HCT116 (cell line): ENCODE results near the gene AHSA1. TPM values are rescaled to one million over a fixed set of nuclear protein-coding genes. Genes with fewer than 3 reads are reported as not detected.

Experiments
- ATAC-seq: fragments of 200-7000 bp; cut with Tn5 transposase; 2 replicates; pipeline ENCODE4 v1.9.1; 2020; ENCODE audit warnings: mild to moderate bottlenecking, moderate library complexity
- Bru-seq: library from RNA; stranded (reverse); fragments of 400-500 nt; gene quantifications from one replicate; lab custom pipeline; 2021; lab: Mats Ljungman, UMichigan
- BruChase-seq, 2 experiments: library from RNA; stranded (reverse); fragments of 400-500 nt; gene quantifications; one replicate each; lab custom pipeline; 2021; lab: Mats Ljungman, UMichigan
- BruUV-seq: library from RNA; stranded (reverse); fragments of 400-500 nt; replicated peaks from 2 replicates; lab custom pipeline; 2021; lab: Mats Ljungman, UMichigan
- CTCF ChIA-PET: fragments of 300-600 bp; sonication (Branson Sonifier 250); formaldehyde crosslinking; loops from one replicate; lab custom pipeline; 2021; ENCODE audit warnings: antibody characterized with exemption; lab: Charles Lee
- POLR2A ChIA-PET: fragments of 300-600, 350-600 bp; sonication (Branson Sonifier 250); formaldehyde crosslinking; loops from one replicate; lab custom pipeline; 2021; ENCODE audit warnings: antibody characterized with exemption; lab: Charles Lee
- RAD21 ChIA-PET, 2 experiments: fragments of 300-600 bp; sonication (Branson Sonifier 250); formaldehyde crosslinking; loops; one replicate each; lab custom pipeline; 2023; ENCODE audit warnings: low total read pairs in 2 of 2; ENCODE audit not compliant: uncharacterized antibody in 2 of 2, unreplicated experiment in 2 of 2, low non-redundant PET in 1 of 2; lab: Charles Lee
- DNase-seq: peaks from one replicate; pipeline ENCODE4 v3.0.0-alpha.2; 2010; ENCODE audit warnings: low read depth, low spot score
- H2AFZ ChIP-seq: fragments of 200-600 bp; shearing (Covaris generic), sonication (generic); 2 replicates; pipeline ENCODE4 v1.6.1; 2017; ENCODE audit warnings: low read depth, mixed run types, mixed read lengths, antibody characterized with exemption, low read length; ENCODE audit not compliant: poor library complexity, severe bottlenecking
- H3K27ac ChIP-seq: 2 replicates; pipeline ENCODE4 v1.5.1; 2012; ENCODE audit warnings: low read depth, low read length
- H3K27me3 ChIP-seq: fragments of 200-600 bp; sonication (generic); 2 replicates; pipeline ENCODE4 v1.6.1; 2016; ENCODE audit warnings: mixed run types, low read length, mixed read lengths; ENCODE audit not compliant: insufficient read depth
- H3K36me3 ChIP-seq, 2 experiments: fragments of 200-500 bp in 1 of 2; fragments of 200-600 bp in 1 of 2; sonication (Bioruptor generic) in 1 of 2; sonication (generic) in 1 of 2; 2 replicates each; pipeline versions ENCODE4 v1.5.1 to v1.6.1; 2014 to 2016; ENCODE audit warnings: low read length in 2 of 2, inconsistent platforms in 1 of 2, mixed read lengths in 1 of 2, mixed run types in 1 of 2; ENCODE audit not compliant: insufficient read depth in 2 of 2, control insufficient read depth in 1 of 2
- H3K4me1 ChIP-seq, 2 experiments: fragments of 200-600 bp in 1 of 2; sonication (generic) in 1 of 2; 2 replicates each; pipeline versions ENCODE4 v1.5.1 to v1.6.1; 2012 to 2017; ENCODE audit warnings: low read length in 2 of 2, inconsistent platforms in 1 of 2, mild to moderate bottlenecking in 1 of 2, mixed read lengths in 1 of 2, mixed run types in 1 of 2, moderate library complexity in 1 of 2; ENCODE audit not compliant: insufficient read depth in 2 of 2, control insufficient read depth in 1 of 2
- H3K4me2 ChIP-seq: fragments of 200-600 bp; sonication (generic); 2 replicates; pipeline ENCODE4 v1.6.1; 2017; ENCODE audit warnings: mixed run types, low read length, mixed read lengths
- H3K4me3 ChIP-seq, 2 experiments: fragments of 200-600 bp in 1 of 2; sonication (generic) in 1 of 2; replicated peaks in 1 of 2; 2 replicates each; pipeline ENCODE4 v1.5.1; 2011 to 2016; ENCODE audit warnings: low read length in 2 of 2, control low read depth in 1 of 2, low read depth in 1 of 2, mild to moderate bottlenecking in 1 of 2, mixed read lengths in 1 of 2, mixed run types in 1 of 2
- H3K79me2 ChIP-seq: fragments of 200-600 bp; sonication (generic); 2 replicates; pipeline ENCODE4 v1.6.1; 2017; ENCODE audit warnings: mild to moderate bottlenecking, mixed run types, low read length, moderate library complexity, mixed read lengths; ENCODE audit not compliant: insufficient read depth
- H3K9ac ChIP-seq: fragments of 200-600 bp; sonication (generic); 2 replicates; pipeline ENCODE4 v1.6.1; 2016; ENCODE audit warnings: low read length, mixed read lengths
- H3K9me2 ChIP-seq: fragments of 200-600 bp; sonication (generic), shearing (Covaris generic); 2 replicates; pipeline ENCODE4 v1.6.1; 2017; ENCODE audit warnings: mixed run types, mild to moderate bottlenecking, moderate library complexity; ENCODE audit not compliant: insufficient read depth
- H3K9me3 ChIP-seq, 2 experiments: fragments of 200-500 bp in 1 of 2; fragments of 200-600 bp in 1 of 2; sonication (Bioruptor generic) in 1 of 2; sonication (generic) in 1 of 2; 2 replicates each; pipeline ENCODE4 v1.6.1; 2014 to 2017; ENCODE audit warnings: low read length in 2 of 2, mixed read lengths in 2 of 2, inconsistent platforms in 1 of 2, low read depth in 1 of 2, mild to moderate bottlenecking in 1 of 2, mixed run types in 1 of 2, moderate library complexity in 1 of 2; ENCODE audit not compliant: control insufficient read depth in 1 of 2, insufficient read depth in 1 of 2
- H4K20me1 ChIP-seq: fragments of 200-600 bp; sonication (generic), shearing (Covaris generic); 2 replicates; pipeline ENCODE4 v1.6.1; 2017; ENCODE audit warnings: mixed run types, mild to moderate bottlenecking, moderate library complexity; ENCODE audit not compliant: insufficient read depth
- CBX3 ChIP-seq: IDR thresholded peaks from 2 replicates; pipeline ENCODE4 v1.6.1; 2012; ENCODE audit warnings: low read depth
- CEBPB ChIP-seq: IDR thresholded peaks from 2 replicates; pipeline ENCODE4 v1.6.1; 2012; ENCODE audit warnings: low read depth
- EGR1 ChIP-seq: IDR thresholded peaks from 2 replicates; pipeline ENCODE4 v1.6.1; 2012; ENCODE audit warnings: low read depth
- ELF1 ChIP-seq: IDR thresholded peaks from 2 replicates; pipeline ENCODE4 v1.6.1; 2012; ENCODE audit warnings: low read depth, borderline replicate concordance
- EZH2 ChIP-seq: fragments of 200-600 bp; sonication (generic); IDR thresholded peaks from 2 replicates; pipeline ENCODE4 v1.6.1; 2017; ENCODE audit warnings: antibody characterized with exemption, mixed run types
- FOSL1 ChIP-seq: IDR thresholded peaks from 2 replicates; pipeline ENCODE4 v1.6.1; 2012; ENCODE audit warnings: low read depth
- JUND ChIP-seq: IDR thresholded peaks from 2 replicates; pipeline ENCODE4 v1.6.1; 2012
- POLR2A ChIP-seq: IDR thresholded peaks from 2 replicates; pipeline ENCODE4 v1.7.0; 2011; ENCODE audit warnings: borderline replicate concordance; ENCODE audit not compliant: insufficient read depth, insufficient read length; ENCODE audit errors: extremely low read depth
- POLR2AphosphoS5 ChIP-seq: IDR thresholded peaks from 2 replicates; pipeline ENCODE4 v1.6.1; 2011; ENCODE audit warnings: mild to moderate bottlenecking, low read depth, low read length, moderate library complexity
- RAD21 ChIP-seq: IDR thresholded peaks from 2 replicates; pipeline ENCODE4 v1.6.1; 2012; ENCODE audit warnings: low read depth, mild to moderate bottlenecking
- SIN3A ChIP-seq: IDR thresholded peaks from 2 replicates; pipeline ENCODE4 v1.6.1; 2012; ENCODE audit warnings: low read depth
- SP1 ChIP-seq: IDR thresholded peaks from 2 replicates; pipeline ENCODE4 v1.6.1; 2012; ENCODE audit warnings: low read depth
- YY1 ChIP-seq: IDR thresholded peaks from 2 replicates; pipeline ENCODE4 v1.6.1; 2011; ENCODE audit warnings: low read length, low read depth, moderate library complexity, mild to moderate bottlenecking; ENCODE audit not compliant: insufficient replicate concordance; ENCODE audit errors: extremely low read depth
- intact Hi-C: fragments of 100-400 bp; cut with micrococcal nuclease; formaldehyde crosslinking; loops from 2 replicates; pipeline ENCODE4 v1.10.0; 2022
- long read RNA-seq: library from polyadenylated mRNA; unstranded; transcript quantifications from one replicate; pipeline ENCODE4 v2.0.0, GENCODE V29; 2021; ENCODE audit not compliant: unreplicated experiment
- polyA plus RNA-seq: library from polyadenylated mRNA; unstranded; fragments of >200 nt; gene quantifications from 2 replicates; pipeline ENCODE4 v1.2.1, GENCODE V29; 2012; ENCODE audit warnings: missing spikeins
- total RNA-seq: library from RNA; stranded (reverse); gene quantifications from one replicate; pipeline ENCODE4 v1.2.1, GENCODE V29; 2021; ENCODE audit not compliant: unreplicated experiment
- TF ChIP-seq, protein P1 (sequence below), 3 experiments: fragments of 200-600 bp in 1 of 3; sonication (generic) in 1 of 3; IDR thresholded peaks in 2 of 3; conservative IDR thresholded peaks in 1 of 3; 2 replicates each; pipeline ENCODE4 v1.5.1; 2012 to 2017; ENCODE audit warnings: low read depth in 2 of 3, low read length in 2 of 3, antibody characterized with exemption in 1 of 3, borderline replicate concordance in 1 of 3, control low read depth in 1 of 3, mild to moderate bottlenecking in 1 of 3, mixed read lengths in 1 of 3, mixed run types in 1 of 3, moderate library complexity in 1 of 3; ENCODE audit not compliant: insufficient read depth in 1 of 3
- TF ChIP-seq, protein P2 (sequence below): IDR thresholded peaks from 2 replicates; pipeline ENCODE4 v1.6.1; 2012; ENCODE audit warnings: low read depth
- TF ChIP-seq, protein P3 (sequence below): IDR thresholded peaks from 2 replicates; pipeline ENCODE4 v1.6.1; 2012
- TF ChIP-seq, protein P4 (sequence below): IDR thresholded peaks from 2 replicates; pipeline ENCODE4 v1.6.1; 2012

Gene AHSA1
- total RNA-seq (222 TPM), Bru-seq, nascent RNA (percentile 81 among the genes with signal in this experiment), BruChase-seq, experiment 1, labeled RNA remaining after a 6-hour chase (percentile 94 among the genes with signal in this experiment), BruChase-seq, experiment 2, labeled RNA remaining after a 2-hour chase (percentile 89 among the genes with signal in this experiment)
- polyA plus RNA-seq, result 149 TPM in 2 replicates
- long read RNA-seq, transcript AHSA1-201 (9 exons, 1,402 nt), result major isoform, 140 of 159 reads
- long read RNA-seq, partial matches to known transcripts, result 1 of 159 reads
- long read RNA-seq, other reads (novel, unspliced or antisense), result 13 of 159 reads

DNA sequence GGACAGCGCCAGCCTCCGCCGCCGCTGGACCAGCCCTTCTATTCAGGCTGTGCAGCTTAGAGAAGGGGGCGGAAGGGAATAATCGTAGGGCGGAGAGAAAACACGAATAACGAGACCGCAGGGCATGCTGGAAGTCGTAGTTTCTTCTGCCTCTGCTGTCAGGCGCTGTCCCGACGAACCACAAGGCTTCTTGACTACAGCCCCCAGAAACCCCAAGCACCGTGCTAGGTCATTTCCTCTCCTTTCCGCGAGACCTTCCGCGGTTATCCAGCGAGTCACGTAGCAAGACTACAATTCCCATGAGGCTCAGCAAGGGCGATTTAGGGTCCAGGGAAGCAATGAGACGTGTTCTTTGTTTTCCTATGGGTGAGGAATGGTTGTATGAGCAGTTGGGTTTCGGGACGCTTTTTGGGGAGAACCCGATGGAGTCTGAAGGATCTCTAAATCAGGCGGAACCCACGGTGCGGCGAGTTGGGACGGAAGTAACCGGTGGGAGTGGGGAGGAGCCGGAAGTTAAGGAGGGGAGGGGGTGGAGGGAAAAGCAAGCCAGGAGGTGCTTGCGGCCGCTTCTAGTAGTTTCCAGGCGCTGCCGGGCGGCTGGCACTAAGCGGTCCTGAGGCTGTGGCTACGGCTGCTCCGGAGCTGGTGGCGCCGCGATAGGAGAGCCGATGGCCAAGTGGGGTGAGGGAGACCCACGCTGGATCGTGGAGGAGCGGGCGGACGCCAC is at the start of gene AHSA1, which contains the start of gene VIPAS39:
AHSA1 (plus strand) TSS at position 572 of the 727 bp plus-strand sequence; CDS start at position 669, 97 bp downstream.
VIPAS39 (minus strand) TSS at position 80 of the 727 bp plus-strand sequence. CDS start 3,499 bp downstream, outside the sequence.
- ATAC-seq, result peak; percentile 93
- intact Hi-C loops, result loop anchor here (2.0 to 10.0 kb wide), 7 partner anchors 80 to 357 kb away; partner anchors contain the start of genes GSTZ1, POMT2, SAMD15 and TMED8
- peak; percentile 87 for TF ChIP-seq SP1
- TF ChIP-seq, protein P1, sequence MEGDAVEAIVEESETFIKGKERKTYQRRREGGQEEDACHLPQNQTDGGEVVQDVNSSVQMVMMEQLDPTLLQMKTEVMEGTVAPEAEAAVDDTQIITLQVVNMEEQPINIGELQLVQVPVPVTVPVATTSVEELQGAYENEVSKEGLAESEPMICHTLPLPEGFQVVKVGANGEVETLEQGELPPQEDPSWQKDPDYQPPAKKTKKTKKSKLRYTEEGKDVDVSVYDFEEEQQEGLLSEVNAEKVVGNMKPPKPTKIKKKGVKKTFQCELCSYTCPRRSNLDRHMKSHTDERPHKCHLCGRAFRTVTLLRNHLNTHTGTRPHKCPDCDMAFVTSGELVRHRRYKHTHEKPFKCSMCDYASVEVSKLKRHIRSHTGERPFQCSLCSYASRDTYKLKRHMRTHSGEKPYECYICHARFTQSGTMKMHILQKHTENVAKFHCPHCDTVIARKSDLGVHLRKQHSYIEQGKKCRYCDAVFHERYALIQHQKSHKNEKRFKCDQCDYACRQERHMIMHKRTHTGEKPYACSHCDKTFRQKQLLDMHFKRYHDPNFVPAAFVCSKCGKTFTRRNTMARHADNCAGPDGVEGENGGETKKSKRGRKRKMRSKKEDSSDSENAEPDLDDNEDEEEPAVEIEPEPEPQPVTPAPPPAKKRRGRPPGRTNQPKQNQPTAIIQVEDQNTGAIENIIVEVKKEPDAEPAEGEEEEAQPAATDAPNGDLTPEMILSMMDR (IDR thresholded peaks at IDR 0.05 in 2 of 3, conservative IDR thresholded peaks at IDR 0.05 in 1 of 3; ENCODE audit: borderline replicate concordance in 1 of 3, insufficient read depth in 1 of 3, low read depth in 2 of 3, low read length in 2 of 3), result 0 out of 6 replicates have a peak, but pooled peaks of 1 of the 3 experiments have one; percentile 2
- TF ChIP-seq EGR1, result peak; percentile 59; the same call in 1 of the 2 replicates
- TF ChIP-seq POLR2AphosphoS5, result peak; percentile 95
- no peak for TF ChIP-seq RAD21
- TF ChIP-seq SIN3A, result no peak; the same call in 1 of the 2 replicates
- TF ChIP-seq, protein P2, sequence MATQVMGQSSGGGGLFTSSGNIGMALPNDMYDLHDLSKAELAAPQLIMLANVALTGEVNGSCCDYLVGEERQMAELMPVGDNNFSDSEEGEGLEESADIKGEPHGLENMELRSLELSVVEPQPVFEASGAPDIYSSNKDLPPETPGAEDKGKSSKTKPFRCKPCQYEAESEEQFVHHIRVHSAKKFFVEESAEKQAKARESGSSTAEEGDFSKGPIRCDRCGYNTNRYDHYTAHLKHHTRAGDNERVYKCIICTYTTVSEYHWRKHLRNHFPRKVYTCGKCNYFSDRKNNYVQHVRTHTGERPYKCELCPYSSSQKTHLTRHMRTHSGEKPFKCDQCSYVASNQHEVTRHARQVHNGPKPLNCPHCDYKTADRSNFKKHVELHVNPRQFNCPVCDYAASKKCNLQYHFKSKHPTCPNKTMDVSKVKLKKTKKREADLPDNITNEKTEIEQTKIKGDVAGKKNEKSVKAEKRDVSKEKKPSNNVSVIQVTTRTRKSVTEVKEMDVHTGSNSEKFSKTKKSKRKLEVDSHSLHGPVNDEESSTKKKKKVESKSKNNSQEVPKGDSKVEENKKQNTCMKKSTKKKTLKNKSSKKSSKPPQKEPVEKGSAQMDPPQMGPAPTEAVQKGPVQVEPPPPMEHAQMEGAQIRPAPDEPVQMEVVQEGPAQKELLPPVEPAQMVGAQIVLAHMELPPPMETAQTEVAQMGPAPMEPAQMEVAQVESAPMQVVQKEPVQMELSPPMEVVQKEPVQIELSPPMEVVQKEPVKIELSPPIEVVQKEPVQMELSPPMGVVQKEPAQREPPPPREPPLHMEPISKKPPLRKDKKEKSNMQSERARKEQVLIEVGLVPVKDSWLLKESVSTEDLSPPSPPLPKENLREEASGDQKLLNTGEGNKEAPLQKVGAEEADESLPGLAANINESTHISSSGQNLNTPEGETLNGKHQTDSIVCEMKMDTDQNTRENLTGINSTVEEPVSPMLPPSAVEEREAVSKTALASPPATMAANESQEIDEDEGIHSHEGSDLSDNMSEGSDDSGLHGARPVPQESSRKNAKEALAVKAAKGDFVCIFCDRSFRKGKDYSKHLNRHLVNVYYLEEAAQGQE, result no peak
- TF ChIP-seq POLR2A, result peak; percentile 79
- TF ChIP-seq EZH2, result no peak
- no peak for TF ChIP-seq FOSL1
- TF ChIP-seq, protein P3, sequence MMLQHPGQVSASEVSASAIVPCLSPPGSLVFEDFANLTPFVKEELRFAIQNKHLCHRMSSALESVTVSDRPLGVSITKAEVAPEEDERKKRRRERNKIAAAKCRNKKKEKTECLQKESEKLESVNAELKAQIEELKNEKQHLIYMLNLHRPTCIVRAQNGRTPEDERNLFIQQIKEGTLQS, result no peak
- peak; percentile 92 for TF ChIP-seq ELF1
- TF ChIP-seq, protein P4, sequence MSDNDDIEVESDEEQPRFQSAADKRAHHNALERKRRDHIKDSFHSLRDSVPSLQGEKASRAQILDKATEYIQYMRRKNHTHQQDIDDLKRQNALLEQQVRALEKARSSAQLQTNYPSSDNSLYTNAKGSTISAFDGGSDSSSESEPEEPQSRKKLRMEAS, result no peak
- TF ChIP-seq CBX3, result 0 out of 2 replicates have a peak, but pooled peaks have one; percentile 11
- TF ChIP-seq YY1, result peak; percentile 58
- no peak for TF ChIP-seq JUND
- no peak for TF ChIP-seq CEBPB

More for the DNA sequence above, at the start of gene AHSA1, which contains the start of gene VIPAS39:
- H3K79me2 ChIP-seq, result peaks cover 55% of the 10 kb centered on the region
- H3K9me2 ChIP-seq, result no peaks in the 10 kb centered on the region
- no peaks in the 10 kb centered on the region for H3K9me3 ChIP-seq
- peaks cover 12% of the 10 kb centered on the region; the same call in 1 of the 2 replicates for H4K20me1 ChIP-seq
- H3K4me2 ChIP-seq, result peak within 1 kb of the TSS; percentile 83
- peak; percentile 99 for DNase-seq
- peak within 1 kb of the TSS; percentile 81 for H3K27ac ChIP-seq
- peaks cover 6 to 15% of the 10 kb centered on the region in 2 experiments for H3K4me1 ChIP-seq
- peak within 1 kb of the TSS; percentile 87 to 89 for H3K4me3 ChIP-seq
- ChIA-PET POLR2A (interaction anchor here (0.9 to 1.1 kb wide), 3 partner anchors 9 to 137 kb away, joined by 3 to 4 read pairs (median 3); partner anchors contain the start of genes GSTZ1 and POMT2), CTCF (interaction anchor here (0.6 kb wide), 1 partner anchor 141 kb away, joined by 3 read pairs; no protein-coding TSS in a partner anchor), RAD21 (interaction anchor here in 1 of 2 experiments (0.5 kb wide), 1 partner anchor 334 kb away, joined by 3 read pairs; no protein-coding TSS in a partner anchor)
- peak within 1 kb of the TSS; percentile 80 for H3K9ac ChIP-seq
- no TSS peak for BruUV-seq
- no peaks in the 10 kb centered on the region for H3K27me3 ChIP-seq
- H3K36me3 ChIP-seq, result peaks cover 26 to 27% of the 10 kb centered on the region in 2 experiments
- peak within 1 kb of the TSS; percentile 87 for H2AFZ ChIP-seq
